HG03575 (cell line): ENCODE measurements around the gene LAMB4.
"Not testable (repeated sequence)": the region's sequence is repeated elsewhere in the genome, so short reads cannot be mapped to it uniquely, and the experiment has no call there.

ENCODE experiments used
- ATAC-seq: cut with Tn5 transposase; IDR thresholded peaks from one replicate; pipeline ENCODE4 v1.9.1; 2021; ENCODE audit not compliant: unreplicated experiment, insufficient number of reproducible peaks, low FRiP score; ENCODE audit errors: extremely low read depth

The LAMB4 gene

DNA sequence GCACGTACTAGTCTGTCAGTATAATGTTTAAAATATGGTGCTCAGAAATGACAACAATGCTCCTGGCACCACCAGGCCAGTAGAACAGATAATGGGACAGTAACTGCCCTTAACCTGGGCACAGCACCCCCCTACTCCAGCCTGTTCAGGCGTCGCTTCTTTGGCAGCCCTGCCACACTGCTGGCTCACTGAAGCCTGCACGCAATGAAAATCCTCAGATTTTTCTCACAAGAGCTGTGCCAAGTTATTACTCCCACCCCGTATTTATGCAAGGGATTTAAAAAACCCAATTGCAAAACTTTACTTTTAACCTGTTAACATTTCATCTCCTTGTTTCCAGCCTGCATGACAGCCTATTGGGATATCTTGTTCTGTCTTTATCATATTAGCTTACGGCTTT, 70.6 kb downstream of the LAMB4 start:
- ATAC-seq, result no peak

DNA sequence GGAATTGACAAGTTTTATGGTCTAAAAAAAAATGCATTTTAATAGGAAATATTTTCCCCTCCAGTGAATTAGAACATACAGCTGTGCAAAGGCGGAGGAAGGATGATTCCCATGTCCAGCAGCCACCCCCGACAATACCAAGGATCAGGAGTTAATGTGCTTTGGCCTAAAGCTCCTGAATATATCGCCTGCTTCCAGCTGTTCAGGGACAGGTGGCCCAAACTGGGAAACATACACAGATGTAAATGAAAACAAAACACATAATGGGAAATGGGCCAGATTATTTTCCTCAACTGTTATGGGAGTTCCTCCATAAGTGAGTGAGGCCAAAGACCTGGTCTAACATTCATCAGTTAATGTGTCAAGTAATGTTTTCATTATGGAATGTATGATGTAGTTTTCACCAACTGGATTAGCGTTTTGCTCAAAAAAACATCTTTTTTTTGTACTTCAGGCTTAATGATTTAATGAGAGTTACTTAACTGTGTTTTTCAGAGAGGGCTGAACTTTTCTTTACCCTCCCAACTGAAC, 72.1 kb downstream of the LAMB4 start:
- ATAC-seq, result no peak

DNA sequence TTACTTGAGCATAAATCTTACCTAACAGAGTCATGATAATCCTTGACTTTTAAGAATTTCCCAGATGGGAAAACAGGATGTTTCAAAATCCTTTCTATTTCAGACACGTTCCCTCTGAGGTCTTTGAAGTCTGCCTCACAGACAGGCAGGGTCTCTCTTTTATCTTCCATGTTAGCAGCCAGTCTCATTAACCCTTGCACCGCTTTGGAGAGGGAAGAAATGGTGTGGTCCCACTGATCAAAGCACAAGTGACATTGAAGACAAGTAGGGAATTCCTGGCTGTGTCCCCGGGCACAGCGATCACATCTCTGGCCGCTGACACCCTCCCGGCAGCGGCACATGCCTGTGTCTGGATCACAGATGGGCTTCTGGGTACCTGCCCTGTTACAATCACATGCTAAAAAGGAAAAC, 74.5 kb downstream of the LAMB4 start:
- ATAC-seq, result no peak

DNA sequence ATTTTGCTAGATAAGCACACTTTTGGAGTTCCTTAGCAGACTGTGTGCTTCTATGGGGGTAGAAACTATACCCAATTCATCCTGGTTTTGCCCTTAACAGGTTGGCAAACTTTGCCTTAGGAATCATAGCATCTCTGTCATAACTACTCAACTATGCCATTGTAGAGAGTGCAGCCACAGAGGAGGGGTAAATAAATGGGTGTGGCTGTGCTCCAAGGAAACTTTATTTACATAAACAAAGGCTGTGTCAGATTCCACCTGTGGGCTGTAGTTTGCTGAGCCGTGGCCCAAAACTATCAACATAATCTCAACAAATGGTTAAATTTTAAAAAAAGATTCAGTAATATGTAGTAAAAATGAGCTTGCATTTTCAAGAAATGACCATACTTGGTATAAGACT, 75.6 kb downstream of the LAMB4 start:
- no peak for ATAC-seq

DNA sequence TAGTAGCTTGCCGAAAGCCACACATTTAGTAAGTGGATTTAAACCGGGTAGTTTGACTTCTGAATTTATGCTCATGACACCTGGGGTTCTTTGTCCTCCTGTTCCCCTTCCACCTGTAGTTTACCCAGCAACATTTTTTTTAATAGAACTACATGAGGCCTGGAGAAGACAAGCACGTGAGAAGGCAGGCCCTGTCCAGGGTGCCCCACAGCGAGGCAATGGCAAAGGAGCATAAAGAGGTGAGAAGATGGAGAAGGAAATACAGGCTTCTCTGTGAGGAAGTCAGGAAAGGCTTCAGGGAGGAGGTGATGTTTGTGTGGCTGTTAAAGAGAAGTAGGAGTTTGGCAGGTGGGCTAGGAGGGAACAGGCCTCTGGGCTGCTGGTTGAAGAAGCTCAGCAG, 76.9 kb downstream of the LAMB4 start:
- no peak for ATAC-seq

DNA sequence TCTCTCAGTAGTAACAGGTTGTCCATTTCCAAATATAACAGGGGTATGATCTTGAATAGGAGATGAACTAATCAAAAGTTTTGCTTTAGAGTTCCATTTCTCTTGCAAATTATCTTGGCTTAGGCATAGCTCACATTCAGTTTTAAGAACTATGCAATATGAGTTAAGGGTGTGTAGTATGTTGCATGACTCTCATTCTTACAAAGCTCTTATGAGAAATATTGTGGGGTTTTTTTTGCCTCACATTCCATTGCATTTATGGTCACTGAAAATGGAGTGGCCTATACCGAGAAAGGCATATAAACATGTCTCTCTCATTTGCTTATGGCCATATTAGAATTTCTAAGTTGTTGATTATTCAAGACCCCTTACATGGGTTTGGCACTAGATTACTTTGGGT, 78.7 kb downstream of the LAMB4 start:
- ATAC-seq, result no peak

DNA sequence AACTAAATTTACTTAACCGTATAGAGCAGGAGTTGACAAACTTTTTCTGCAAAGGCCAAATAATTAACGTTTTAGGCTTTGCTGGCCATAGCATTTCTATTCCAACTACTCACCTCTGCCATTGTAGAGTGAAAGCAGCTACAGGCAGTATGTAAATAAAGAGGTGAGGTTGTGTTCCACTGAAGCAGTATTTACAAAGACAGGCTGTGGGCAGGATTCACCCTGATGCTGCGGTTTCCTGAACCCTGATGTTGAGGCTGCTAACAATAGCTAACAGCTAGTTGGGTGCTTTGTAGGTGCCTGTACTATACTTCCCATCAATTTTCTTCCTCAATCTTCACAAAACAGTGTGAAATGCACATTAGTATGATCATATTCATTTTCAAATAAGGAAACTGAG, 80.2 kb downstream of the LAMB4 start:
- peak; percentile 67 for ATAC-seq

DNA sequence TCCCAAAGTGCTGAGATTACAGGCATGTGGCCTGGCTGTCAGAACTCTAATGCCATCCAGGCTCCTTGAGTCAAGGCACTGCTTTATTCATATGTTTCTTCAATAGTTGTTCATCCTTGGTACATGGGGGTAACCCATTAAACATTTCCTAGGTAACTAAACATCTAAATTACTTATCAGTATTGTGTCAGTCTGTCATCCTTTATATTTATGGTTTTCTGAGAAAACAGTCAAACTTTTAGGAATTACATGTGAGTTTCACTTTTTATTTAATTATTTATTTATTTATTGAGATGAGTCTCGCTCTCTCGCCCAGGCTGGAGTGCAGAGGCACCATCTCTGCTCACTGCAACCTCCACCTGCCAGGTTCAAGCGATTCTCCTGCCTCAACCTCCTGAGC, 81.7 kb downstream of the LAMB4 start:
- no peak for ATAC-seq

DNA sequence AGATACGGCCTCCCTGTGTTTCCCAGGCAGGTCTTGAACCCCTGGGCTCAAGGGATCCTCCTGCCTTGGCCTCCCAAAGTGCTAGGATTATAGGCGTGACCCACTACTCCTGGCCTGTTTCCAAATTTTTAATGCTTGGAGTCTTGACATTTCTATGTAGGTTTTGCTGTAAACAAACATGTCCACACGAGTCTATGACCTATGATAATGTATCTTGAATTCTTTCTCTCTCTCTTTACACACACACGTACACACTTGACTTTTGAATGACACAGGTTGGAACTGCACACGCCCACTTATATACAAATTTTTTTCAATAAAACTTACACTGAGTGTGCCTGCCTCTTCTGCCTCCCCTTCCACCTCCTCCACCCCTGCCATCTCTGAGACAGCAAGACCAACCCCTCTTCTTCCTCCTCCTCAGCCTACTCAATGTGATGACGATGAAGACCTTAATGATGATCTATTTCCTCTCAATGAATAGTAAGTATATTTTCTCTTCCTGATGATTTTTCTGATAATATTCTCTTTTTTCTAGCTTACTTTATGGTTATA, 83.1 kb downstream of the LAMB4 start:
- no peak for ATAC-seq

DNA sequence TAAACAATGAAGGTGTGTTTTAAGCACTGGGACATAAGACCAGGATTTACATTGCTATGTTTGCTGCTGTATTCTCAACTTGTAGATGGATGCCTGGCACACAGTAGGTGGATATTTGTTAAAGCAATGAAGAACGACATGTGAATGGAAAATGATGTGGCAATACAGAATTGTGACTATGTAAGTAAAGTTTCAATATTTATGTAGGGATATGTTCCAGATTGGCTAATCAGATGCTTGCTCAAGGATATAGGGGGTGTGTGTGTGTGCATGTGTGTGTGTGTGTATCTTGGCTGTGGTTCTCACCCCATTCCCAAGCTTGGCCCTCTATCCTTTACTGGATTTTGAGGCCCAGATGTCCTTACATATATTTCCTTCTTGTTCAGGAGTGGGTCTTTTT, 84.5 kb downstream of the LAMB4 start:
- no peak for ATAC-seq

DNA sequence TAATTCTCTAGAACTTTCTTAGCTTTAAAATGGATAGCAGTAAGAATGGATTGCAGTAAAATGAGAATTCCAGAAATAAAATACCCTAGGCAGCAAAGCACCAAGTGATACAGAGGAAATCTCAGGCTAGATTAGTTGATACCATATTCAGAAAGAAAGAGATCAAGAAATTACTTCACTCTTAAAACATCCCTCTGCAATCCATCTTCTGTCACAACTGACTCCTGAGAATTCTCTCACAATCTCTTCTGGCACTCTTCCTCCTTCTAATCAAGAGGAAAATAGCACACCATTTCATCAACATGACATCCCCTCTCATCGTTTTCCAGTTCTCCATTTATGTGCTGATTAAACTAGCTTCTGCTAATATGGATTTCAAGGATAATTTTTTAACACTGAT, 85.0 kb downstream of the LAMB4 start:
- ATAC-seq, result no peak

DNA sequence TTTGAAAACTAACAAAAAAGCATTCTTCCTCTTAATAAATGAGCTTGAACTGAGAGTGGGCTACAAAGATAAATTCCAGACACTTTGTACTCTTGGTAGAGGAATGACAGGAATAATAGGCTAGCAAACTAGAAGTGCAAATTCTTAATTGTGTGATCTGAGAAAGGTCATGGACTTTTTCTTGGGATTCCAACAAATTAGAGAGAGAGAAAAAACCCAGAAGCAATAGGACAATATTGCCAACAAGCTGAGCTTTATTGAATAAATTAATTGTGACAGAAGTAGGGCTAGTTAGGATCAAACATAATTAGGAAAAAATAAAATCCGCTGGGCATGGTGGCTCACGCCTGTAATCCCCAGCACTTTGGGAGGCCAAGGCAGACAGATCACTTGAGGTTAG, 85.8 kb downstream of the LAMB4 start:
- no peak for ATAC-seq

DNA sequence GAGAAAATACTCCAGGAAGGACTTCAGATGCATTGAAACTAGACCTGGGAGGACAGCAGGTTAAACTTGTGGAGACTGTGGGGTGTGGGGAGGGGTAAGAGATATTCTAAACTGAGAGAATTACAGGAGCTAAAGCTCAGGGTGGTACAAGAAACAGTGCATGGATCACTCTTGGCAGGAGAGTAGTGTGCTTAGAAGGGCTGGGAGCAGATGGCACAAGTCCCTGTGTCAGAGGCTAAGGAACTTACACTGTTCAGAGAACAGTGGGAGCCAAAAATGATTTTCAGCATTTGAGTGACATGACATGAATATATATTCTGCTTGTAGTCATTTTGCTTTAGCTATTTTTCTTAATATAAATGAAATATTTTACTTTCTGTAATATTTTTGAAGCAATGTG, 91.2 kb downstream of the LAMB4 start:
- ATAC-seq, result no peak

DNA sequence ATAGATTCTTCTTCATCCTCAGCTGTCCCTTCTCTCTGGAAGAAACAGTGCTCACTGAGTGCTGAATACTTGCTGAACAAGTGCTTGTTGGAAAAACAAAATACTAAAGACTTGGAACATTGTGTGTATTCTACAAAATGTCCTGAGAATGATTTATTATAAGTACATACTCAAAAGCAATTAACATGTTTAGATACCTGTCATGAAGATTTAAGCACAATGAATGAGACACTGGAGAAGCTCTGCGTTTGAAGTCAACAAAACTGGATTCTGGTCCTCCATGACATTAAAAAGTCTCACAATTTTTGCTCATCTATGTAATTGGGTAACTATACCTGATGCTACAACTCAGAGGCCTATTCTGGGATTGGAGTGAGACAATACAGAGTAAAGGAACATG, 92.4 kb downstream of the LAMB4 start:
- ATAC-seq, result no peak

DNA sequence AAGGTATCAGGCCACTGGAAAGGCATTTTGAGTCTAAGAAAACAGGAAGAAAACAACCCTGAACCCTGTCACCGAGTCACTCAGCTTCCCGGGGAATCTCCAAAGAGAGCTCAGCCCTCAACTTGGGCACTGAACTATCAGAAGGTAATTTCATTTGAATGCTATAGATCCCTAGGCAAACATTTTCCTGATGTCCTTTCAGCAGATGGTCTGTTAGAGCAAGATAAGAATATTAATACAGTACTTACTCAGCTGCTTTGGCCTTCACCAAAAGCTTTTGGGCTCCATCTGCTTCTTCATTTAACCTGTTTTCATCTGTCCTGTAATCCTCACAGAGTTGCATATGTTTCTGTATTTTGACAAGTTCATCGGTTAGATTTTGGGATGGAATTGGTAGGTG, 93.0 kb downstream of the LAMB4 start:
- ATAC-seq, result no peak

DNA sequence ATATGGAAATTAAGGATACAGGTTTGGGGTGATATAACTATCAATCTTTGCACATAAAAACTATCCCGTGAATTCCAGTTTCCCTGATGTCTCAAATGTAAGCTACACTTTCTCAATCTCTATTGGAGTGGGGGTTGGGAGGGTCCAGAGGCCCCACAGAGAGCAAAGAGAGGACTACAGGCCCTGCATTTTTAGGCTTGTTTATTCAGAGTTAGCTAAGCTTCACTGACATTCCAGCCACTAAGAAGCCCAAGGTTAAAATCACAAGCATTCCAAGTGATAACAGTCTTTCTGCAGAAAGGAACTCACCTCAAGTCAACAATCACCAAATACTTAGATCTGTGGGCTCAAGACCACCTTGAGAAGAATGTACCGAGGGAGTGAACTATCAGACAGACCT, 95.6 kb downstream of the LAMB4 start:
- no peak for ATAC-seq

DNA sequence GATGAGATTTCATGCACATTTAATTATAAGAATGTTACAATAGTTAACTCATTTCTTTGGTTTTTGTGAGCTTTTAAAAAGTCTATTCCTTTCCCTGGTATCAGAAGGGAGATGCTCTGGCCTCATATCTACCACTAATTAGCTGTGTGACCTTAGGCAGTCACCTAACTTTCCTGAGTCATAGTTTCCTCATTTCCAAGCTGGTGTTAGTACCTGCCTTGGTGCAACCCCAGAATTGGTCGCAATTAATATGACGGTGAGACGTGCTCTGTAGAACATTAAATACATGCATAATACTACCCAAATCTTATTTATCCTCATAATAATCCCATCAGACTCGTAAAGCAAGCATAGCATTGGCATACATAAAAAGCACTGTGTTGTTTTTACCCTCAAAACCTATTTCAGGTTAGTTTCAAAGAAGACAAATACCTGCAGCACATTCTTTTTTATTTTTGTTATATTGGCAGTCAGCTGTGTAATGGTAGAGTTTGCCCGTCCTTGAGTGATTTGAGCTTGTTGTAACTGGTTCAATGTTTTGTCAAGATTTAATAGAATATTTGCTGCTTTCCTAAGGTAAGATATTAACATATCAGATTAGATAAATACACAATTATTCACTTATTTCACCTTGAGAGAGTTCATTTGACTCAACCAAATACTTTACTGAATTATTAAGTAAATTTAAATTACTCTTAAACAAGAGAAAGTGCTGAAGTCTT, 96.2 kb downstream of the LAMB4 start:
- ATAC-seq, result no peak

DNA sequence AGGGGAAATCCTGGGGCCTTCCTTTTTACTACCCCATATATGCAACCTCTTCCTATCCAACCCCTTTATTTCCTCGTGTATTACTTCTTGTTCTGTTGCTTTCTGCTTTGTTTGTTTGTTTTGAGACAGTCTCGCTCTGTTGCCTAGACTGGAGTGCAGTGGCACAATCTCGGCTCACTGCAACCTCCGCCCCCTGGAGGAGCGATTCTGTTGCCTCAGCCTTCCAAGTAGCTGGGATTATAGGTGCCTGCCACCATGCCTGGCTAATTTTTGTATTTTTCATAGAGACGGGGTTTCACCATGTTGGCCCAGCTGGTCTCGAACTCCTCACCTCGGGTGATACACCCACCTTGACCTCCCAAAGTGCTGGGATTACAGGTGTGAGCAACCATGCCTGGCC, 96.9 kb downstream of the LAMB4 start:
- ATAC-seq, result not testable (repeated sequence)

DNA sequence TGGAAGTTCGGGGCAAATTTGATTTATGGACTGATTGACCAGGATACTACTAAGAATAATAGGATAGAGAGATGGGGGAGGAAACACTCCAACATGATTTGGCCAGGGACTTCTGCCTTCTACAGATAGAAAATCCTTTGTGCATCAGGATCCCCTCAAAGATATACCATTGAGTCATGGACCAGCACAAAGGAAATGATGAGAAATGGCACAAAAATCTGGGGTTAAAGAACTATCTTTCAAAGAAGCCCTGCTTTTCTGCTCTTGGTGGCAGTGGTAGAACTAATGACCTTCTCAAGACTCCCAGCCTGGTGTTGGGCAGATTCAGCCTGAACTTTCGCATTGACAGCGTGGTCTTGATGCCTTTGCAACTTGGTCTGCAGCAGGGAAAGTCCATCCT, 99.6 kb downstream of the LAMB4 start:
- no peak for ATAC-seq

DNA sequence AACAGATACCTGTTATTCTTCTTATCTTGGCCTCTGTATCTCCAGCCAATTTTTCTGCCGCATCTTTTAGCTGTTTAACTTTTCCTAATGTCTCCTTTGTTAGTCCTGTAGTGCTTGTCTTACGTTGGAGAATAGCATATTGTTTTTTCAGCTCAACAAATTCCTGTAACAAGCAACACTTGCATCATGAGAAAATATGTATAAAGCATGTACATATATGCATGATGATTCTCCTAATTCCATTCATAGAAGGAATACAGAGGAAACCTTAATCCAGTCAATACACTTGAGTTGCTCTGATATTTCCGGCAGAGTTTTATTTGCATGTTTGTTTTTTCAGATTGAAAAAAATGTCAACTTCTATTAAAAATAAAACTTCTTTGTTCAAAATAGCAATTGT, 101.1 kb downstream of the LAMB4 start:
- ATAC-seq, result no peak

DNA sequence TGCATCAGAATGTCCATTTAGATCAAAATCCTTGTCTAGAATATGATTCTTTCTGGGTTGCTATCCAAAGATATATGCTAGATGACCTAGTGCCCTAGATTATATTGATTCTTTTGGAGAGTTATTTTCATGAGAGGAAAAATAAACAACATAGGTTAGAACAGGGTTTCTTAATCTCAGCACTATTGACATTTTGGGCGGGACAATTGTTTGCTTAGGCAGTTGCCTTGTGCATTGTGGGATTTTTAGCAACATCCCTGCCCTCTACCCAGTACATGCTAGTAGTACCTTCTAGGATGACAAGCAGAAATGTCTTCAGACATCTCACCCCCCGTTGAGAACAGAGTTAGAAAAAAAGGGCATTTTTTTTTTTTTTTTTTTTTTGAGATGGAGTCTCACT, 102.0 kb downstream of the LAMB4 start:
- ATAC-seq, result no peak
